Fibroblast of pulmonary artery (primary cell): ENCODE data around the gene JAKMIP1.

ENCODE experiments used
- DNase-seq: peaks from one replicate; pipeline ENCODE4 v3.0.0-alpha.2; 2010; ENCODE audit warnings: low read depth
- H3K4me3 ChIP-seq: replicated peaks from 2 replicates; pipeline ENCODE4 v1.5.1; 2011; ENCODE audit warnings: low read depth, mild to moderate bottlenecking, control low read depth, low read length, moderate library complexity
- TF ChIP-seq, protein P1 (sequence below): IDR thresholded peaks from 2 replicates; pipeline ENCODE4 v1.5.1; 2011; ENCODE audit warnings: mild to moderate bottlenecking, control low read depth, low read length, inconsistent platforms; ENCODE audit errors: missing control alignments

Gene JAKMIP1

GRCh38 chr4:6182376-6183280 is 17.7 kb downstream of the JAKMIP1 start:
- TF ChIP-seq, protein P1, sequence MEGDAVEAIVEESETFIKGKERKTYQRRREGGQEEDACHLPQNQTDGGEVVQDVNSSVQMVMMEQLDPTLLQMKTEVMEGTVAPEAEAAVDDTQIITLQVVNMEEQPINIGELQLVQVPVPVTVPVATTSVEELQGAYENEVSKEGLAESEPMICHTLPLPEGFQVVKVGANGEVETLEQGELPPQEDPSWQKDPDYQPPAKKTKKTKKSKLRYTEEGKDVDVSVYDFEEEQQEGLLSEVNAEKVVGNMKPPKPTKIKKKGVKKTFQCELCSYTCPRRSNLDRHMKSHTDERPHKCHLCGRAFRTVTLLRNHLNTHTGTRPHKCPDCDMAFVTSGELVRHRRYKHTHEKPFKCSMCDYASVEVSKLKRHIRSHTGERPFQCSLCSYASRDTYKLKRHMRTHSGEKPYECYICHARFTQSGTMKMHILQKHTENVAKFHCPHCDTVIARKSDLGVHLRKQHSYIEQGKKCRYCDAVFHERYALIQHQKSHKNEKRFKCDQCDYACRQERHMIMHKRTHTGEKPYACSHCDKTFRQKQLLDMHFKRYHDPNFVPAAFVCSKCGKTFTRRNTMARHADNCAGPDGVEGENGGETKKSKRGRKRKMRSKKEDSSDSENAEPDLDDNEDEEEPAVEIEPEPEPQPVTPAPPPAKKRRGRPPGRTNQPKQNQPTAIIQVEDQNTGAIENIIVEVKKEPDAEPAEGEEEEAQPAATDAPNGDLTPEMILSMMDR, result no peak
- no peak overlapping the region for H3K4me3 ChIP-seq
- no peak for DNase-seq

DNA sequence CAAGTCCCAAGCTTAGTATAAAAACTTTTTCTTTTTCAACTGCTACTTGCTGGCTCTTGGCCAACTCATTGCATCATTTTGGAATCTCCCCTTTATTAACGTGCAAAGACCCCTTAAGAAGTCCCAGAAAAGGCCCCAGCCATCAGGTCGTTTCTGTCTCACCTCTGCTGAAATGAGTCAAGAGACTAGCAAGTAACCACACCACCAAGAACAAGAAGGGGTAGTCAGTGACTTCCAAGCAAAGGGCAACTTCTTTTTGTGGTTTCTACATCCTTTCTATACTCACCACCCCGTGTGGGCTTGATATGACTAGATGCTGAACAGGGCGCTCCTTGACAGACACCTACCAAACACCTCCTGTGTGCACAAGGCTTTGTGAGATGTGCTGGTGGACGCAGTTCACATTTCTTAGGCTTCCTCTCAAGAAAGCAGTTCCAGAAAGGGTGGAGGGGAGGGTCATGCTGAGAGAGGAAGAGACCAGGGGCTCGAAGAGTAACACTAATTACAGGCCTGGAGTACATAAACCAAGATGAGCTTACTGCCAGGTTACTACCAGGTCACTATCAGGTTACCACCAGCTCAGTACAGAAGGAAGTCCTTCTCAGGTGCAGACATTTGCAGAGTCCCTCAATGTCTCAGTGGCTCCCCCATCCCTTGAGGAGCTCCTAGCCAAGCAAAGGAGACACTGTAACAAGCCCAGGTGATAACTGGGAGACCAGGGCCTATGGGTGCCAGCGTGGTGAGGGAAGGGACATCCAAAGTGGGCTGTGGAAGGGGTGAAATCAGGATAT is 19.3 kb downstream of the JAKMIP1 start:
- TF ChIP-seq, protein P1, result no peak
- H3K4me3 ChIP-seq, result no peak overlapping the region
- no peak for DNase-seq

DNA sequence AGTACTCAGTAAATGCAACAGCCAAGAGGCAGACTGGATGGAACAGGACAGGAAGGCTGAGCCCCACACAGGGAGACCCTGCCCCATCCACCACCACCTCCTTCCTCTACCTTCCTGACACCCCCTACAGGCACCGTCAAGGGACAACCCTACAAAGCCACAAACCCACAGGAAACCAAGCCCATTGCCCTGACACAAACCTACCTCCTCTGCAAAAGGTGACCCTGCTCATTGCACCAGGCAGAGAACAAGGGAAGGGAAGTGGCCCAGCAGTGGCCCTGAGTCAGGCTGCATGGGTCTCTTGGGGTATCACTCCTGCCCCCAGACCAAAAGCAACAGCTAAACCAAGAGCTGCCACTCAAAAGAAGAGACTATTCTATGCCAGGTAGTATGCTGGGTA is 21.0 kb downstream of the JAKMIP1 start:
- DNase-seq, result no peak
- no peak overlapping the region for H3K4me3 ChIP-seq
- TF ChIP-seq, protein P1, result no peak

DNA sequence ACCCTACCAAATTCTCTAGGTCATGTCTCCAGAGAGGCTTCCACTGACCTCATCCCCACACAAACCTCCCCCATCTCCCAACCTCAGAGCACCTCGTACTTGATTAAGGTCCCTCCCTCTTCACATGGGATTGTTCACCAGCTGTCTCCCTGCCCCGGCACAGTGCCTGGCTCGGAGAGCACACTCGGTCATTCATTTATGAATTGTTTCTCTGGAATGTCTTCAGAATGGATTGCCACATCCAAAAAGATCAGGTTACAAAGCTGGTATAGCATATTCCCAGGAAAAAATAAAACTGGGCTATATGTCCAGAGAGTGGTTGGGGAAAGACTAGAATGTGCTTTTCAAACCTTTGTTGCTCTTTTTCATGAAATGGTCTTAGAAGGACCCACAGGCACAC is 21.6 kb downstream of the JAKMIP1 start:
- H3K4me3 ChIP-seq, result no peak overlapping the region
- TF ChIP-seq, protein P1, result no peak
- no peak for DNase-seq

DNA sequence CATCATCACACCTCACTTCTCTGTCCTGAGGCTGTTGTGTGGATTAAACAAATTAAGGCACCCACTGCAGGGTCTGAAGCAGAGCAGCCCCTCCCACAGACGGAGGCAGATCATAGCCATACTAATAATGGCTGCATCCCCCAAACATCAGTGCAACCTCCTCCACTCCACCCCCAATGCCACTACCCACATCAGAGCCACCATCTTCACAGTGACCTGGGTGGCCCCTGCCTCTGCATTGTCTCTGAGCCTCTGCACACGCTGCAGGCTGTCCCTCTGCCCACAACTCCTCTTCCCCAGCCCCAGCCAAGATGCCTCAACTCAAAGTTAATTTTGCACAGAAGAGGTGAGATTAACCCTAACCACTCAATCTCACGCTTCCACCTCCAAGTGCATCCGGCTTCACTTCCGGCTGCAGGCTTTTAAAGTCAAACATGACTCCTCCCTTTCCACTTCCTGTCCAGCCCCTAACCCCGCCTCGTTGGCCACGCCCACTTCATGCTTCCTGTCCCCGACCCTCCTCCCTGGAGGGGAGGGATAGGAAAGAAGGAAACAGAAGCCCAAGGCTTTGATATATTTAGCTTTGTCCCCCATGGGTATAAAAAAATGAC is 22.7 kb downstream of the JAKMIP1 start:
- no peak overlapping the region for H3K4me3 ChIP-seq
- TF ChIP-seq, protein P1, result no peak
- DNase-seq, result no peak

DNA sequence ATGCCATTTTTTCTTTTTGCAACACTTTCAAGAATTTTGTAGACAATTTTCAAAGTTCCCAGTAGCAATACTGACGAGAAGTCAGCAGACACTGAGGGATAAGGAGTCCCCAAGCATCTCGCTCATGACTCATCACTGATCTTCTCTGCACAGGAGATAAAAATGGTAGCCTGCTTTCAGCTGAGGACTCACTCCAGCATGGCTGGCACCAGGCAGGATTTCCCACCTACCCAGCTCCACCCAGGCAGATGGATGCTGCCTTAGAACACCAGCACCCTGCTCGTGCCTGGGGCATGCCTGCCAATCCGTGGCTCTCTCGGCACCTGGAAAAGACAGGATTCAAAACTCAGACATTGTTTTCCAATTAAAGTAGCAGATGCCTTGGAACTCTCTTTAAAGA is 24.9 kb downstream of the JAKMIP1 start:
- no peak overlapping the region for H3K4me3 ChIP-seq
- TF ChIP-seq, protein P1, result no peak
- no peak for DNase-seq
